ENCODE measurements around the gene ZNF207. TPM values are rescaled to one million over a fixed set of nuclear protein-coding genes. Genes with fewer than 3 reads are reported as not detected.
"Not testable (repeated sequence)": the region's sequence is repeated elsewhere in the genome, so short reads cannot be mapped to it uniquely, and the experiment has no call there.

The ZNF207 gene
- total RNA-seq, 2 donors from 2014 or later, result 65.6 to 68.9 TPM

DNA sequence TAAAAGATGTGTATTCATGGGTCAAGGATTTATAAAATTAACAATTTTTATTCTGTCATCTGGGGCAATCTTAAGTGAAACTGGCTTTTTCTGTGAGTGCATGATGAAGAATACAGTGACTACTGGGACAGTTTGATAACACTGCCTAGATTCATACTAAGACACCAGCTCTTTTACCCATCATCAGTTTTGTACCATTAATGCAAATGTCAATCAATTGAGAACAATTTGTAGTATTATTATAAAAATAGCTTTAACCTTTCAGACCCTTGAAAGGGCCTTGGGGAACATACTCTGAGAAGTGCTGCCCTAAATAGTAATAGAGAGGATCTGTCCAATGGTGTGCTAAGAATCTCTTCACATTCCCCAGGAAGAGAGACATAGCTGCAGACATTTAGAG is 49.0 kb downstream of the ZNF207 start:
- H3K4me3 ChIP-seq, result no peak overlapping the region
- H3K4me1 ChIP-seq, result no peaks in the 10 kb centered on the region
- no peak overlapping the region for H3K27ac ChIP-seq
- no peaks in the 10 kb centered on the region for H3K27me3 ChIP-seq
- no peaks in the 10 kb centered on the region for H3K9me3 ChIP-seq
- no peaks in the 10 kb centered on the region for H3K36me3 ChIP-seq
- no peak for DNase-seq (ENCODE audit: low spot score)
- TF ChIP-seq CTCF (IDR thresholded peaks at IDR 0.05), result no peak

DNA sequence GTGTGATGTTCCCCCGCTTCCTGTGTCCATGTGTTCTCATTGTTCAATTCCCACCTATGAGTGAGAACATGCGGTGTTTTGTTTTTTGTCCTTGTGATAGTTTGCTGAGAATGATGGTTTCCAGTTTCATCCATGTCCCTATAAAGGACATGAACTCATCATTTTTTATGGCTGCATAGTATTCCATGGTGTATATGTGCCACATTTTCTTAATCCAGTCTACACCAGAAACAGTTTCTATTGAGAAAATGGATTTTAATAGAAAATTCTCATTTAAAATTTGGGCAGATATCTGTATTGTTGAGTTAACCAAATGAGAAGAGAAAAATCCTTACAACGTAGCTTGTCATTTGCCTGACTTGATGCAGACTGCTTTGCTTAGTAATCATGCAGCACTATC is 60.1 kb downstream of the ZNF207 start:
- H3K27me3 ChIP-seq; H3K9me3 ChIP-seq; H3K4me3 ChIP-seq; H3K27ac ChIP-seq; H3K4me1 ChIP-seq; DNase-seq (ENCODE audit: low spot score): not testable (repeated sequence)
- peaks cover 13% of the 10 kb centered on the region for H3K36me3 ChIP-seq

DNA sequence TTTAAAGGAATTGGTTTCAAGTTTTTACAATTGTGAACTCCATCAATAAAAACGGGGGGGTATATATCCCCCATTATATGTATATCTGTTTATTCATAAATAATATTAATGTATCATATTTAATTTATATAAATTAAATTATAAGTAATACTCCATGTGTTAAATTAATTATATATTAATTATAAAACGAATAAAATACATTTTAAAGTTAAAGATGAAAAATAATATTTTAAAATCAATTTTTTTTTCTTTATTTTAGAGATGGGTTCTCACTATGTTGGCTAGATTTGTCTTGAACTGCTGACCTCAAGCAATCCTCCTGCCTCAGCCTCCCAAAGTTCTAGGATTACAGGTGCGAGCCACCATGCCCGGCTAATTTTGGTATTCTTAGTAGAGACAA is 76.9 kb downstream of the ZNF207 start:
- no peak for TF ChIP-seq CTCF (IDR thresholded peaks at IDR 0.05)
- DNase-seq (ENCODE audit: low spot score), result no peak
- H3K4me1 ChIP-seq, result no peaks in the 10 kb centered on the region
- no peak overlapping the region for H3K4me3 ChIP-seq
- H3K36me3 ChIP-seq, result no peaks in the 10 kb centered on the region
- no peaks in the 10 kb centered on the region for H3K9me3 ChIP-seq
- no peaks in the 10 kb centered on the region for H3K27me3 ChIP-seq
- H3K27ac ChIP-seq, result no peak overlapping the region

DNA sequence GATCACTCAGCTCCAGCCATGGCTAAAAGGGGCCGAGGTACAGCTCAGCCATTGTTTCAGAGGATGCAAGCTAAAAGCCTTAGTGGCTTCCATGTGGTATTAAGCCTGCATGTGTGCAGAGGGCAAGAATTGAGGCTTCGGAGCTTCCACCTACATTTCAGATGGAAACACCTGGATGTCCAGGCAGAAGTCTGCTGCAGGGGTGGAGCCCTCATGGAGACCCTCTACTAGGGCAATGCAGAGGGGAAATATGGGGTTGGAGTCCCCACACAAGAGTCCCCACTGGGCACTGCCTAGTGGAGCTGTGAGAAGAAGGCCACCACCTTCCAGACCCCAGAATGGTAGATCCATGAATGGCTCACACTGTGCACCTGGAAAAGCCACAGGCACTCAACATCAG is 79.6 kb downstream of the ZNF207 start:
- Histone ChIP-seq H3K27ac (no peak overlapping the region), H3K4me3 (no peak overlapping the region), H3K27me3 (no peaks in the 10 kb centered on the region), H3K36me3 (no peaks in the 10 kb centered on the region), H3K9me3 (no peaks in the 10 kb centered on the region), H3K4me1 (no peaks in the 10 kb centered on the region)
- no peak for DNase-seq (ENCODE audit: low spot score)
- TF ChIP-seq CTCF (IDR thresholded peaks at IDR 0.05), result no peak

MicroRNAs within 50 kb of the gene (microRNA counts, 767-probe panel; counts per million panel counts)
- microRNA hsa-miR-632, result 0 to 31.0 counts per million in 2 donors

Small RNA genes lying within 50 kb of the gene (microRNA-seq; reads per million reads assigned to microRNA genes)
- 0.71 reads per million in 2 donors for gene MIR632 (ENCODE audit: borderline number of aligned reads in 2 of 2, borderline replicate concordance in 1 of 2)

Other genes with a start within 250 kb of the ZNF207 start
- gene RHOT1, start 207.7 kb upstream of the ZNF207 start, total RNA-seq, result 10 to 100 TPM; 39.6 to 51.0 TPM
- 10 to 100 TPM; 18.0 to 19.2 TPM for gene RHBDL3, start 84.3 kb upstream of the ZNF207 start, total RNA-seq
- 10 to 100 TPM in 1 of 2 donors, 1 to 10 TPM in 1; 7.9 to 14.5 TPM for gene C17orf75, start 8.0 kb upstream of the ZNF207 start, total RNA-seq
- 10 to 100 TPM; 42.2 to 43.8 TPM for gene PSMD11, start 94.4 kb downstream of the ZNF207 start, total RNA-seq
- gene CDK5R1, start 136.8 kb downstream of the ZNF207 start, total RNA-seq, result 1 to 10 TPM in 1 of 2 donors, under 1 TPM in 1; 0.75 to 1.0 TPM